Stimulated activated CD8-positive, alpha-beta memory T cell treated with anti-CD3 and anti-CD28 coated beads, Interleukin-15, amount 100 ng/mL, for 24 hours (primary cell): Measurements from ENCODE around the gene ARAP1.

Source experiments
- DNase-seq: peaks from one replicate; pipeline ENCODE4 v3.0.0-alpha.2; 2020; ENCODE audit warnings: low read depth

Gene ARAP1

GRCh38 chr11:72762641-72763304, 10.6 kb upstream of the ARAP1 start:
- DNase-seq, result no peak

GRCh38 chr11:72760539-72761405, 8.6 kb upstream of the ARAP1 start:
- no peak for DNase-seq

- DNase-seq, result no peak
Measured at GRCh38 chr11:72759468-72759985, 7.3 kb upstream of the ARAP1 start.

GRCh38 chr11:72758690-72759389, 6.6 kb upstream of the ARAP1 start:
- no peak for DNase-seq

- DNase-seq, result no peak
Measured at GRCh38 chr11:72758304-72758689, 6.1 kb upstream of the ARAP1 start.

- DNase-seq, result no peak
Measured at GRCh38 chr11:72755713-72756285, 3.6 kb upstream of the ARAP1 start.

GRCh38 chr11:72754544-72755155, 2.4 kb upstream of the ARAP1 start:
- no peak for DNase-seq

- no peak for DNase-seq
Measured at GRCh38 chr11:72754149-72754543, 1.9 kb upstream of the ARAP1 start.

- DNase-seq, result no peak
Measured at GRCh38 chr11:72753341-72754148, 1.3 kb upstream of the ARAP1 start.

DNA sequence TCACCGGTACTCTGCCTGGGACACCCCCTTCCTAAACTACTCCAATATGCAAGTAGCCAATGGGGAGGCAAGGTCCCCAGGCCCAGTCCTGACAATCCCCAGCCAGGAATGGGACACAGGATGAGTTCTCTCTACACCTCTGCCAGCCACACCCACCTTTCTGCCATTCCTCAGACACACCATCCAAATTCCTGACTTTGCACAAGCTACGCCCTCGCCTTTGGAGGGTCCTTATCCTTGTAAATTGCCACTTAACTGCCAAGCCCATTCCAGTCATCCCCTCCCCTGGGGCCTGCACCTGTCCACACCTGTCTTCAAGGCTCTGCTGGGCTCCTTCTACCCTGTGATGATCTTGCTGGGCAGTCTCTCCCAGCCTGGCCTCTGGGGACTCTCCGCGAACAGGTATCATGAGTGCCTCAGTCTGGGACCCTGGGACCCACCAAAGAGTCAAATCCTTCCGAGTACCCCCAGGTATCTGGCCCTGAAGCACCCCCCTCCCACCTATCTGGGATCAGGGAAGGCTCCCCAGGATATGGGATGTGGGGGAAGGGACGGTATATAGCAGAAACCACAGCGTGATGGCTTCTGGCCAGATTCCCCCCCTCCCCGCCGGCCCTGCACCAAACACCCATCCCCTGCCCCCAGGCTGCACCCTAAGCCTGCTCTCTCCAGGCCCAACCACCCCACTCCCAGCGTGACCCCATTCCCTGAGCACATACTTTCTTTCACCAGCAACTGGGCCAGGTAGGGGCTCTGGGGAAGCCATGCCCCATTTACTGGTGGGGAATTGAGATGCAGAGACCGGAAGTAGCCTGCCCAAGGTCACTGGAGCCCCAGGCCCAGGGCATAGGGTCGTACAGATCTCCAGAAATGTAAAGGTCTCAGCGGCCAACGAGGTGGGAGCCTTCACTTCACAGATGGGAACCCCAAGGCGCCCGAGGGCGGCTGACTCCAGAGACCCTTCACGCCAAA, 806 bp downstream of the ARAP1 start:
- no peak for DNase-seq

DNA sequence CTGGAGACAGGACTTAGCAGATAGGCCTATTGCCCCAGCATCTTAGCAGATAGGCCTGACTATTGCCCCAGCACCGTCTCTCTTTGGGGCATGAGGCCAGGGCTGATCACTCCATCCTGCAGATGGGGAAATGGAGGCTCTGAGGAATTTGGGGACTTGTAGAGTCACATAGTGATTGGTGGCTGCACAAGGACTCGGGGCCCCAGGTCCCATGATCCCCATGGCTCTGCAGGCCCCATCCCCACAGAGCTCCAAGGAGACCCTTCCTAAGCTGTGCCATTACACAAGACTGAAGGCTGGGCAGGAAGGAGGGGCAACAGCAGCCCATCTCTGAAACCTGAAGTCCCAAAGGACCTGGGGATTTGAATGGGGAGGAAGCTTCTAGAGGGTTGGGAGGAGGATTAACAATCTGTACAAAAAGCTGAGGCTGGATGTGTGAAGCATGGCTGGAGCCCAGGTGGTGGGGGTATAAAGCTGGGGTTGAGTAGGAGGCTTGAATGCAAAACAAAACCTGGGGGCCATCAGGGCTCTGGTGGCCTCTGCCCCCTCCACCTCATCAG, 1.6 kb downstream of the ARAP1 start:
- DNase-seq, result no peak

GRCh38 chr11:72750086-72750485, 2.1 kb downstream of the ARAP1 start:
- no peak for DNase-seq

DNA sequence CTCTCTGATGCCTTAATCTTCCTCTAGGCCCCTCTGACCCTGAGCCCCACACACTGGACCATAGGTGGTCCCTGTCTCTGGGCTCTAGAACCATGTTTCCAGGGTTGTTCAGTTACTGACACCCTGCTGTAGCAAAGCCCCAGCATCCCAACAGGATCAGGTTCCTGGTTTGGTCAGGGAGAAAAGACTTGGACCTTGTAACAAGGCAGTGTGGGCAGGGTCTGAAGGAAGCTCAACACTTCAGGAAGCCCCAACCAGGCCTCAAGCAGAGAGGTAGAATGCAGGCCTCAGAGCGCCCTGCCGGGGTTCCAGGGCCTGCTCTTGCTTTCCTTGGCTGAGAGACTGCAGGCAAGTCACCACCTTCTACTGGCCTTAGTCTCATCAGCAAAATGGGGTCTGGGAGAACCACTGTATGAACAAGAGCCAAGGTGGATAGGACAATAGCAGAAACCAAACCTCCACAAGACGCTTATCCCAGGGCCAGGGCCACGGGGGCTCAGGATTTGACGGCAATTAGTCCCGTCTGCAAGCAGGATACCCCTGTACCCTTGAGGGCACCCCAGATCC, 4.8 kb downstream of the ARAP1 start:
- no peak for DNase-seq

GRCh38 chr11:72746821-72747220, 5.4 kb downstream of the ARAP1 start:
- no peak for DNase-seq

DNA sequence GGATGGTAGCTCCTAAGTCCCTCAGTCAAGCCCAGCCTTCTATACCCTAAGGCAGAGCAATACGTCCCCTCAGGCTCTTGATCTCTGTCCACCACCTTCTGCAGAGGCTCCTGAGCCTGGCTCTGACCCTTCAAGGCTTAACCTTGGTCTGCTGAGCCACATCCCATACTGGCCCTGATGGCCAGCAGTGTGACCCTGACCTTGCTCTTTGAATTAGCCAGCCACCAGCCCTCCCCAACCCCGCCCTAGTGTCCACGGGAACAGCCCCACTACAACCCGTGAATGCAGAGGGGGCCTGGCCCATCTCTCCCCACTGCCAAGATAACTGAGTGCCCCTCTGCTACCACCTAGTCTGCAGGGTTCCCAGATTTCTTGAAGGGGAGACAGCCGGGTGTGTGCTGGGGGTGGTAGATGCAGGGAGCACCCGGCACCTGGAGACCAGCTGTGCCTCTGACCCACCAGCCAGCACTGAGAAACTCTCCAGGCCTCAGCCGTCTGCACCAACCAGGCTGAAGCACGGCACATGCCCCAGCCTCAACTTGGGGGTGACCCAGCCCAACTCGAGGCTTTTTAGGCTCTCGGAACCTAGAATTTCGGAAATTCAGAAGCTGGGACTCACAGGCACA, 6.2 kb downstream of the ARAP1 start:
- no peak for DNase-seq

DNA sequence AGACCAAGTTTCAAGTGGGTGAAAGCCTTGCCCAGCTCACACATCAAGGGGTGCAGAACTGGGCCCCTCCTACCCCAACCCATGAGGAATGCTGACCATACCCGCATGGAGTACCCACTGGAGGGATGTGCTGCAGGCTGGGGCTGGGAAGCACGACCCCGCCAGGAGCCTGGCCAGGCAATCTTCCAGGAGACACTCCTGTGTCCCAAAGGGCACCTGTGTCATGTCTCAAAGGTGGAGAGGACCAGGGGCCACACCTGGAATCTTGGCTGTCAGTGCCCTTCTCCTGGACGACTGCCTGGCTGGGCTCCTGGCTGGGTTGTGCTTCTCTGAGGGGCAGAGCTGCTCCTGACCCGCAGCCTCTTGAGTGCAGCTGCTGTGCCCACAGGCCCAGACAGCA, 6.7 kb downstream of the ARAP1 start:
- DNase-seq, result no peak

DNA sequence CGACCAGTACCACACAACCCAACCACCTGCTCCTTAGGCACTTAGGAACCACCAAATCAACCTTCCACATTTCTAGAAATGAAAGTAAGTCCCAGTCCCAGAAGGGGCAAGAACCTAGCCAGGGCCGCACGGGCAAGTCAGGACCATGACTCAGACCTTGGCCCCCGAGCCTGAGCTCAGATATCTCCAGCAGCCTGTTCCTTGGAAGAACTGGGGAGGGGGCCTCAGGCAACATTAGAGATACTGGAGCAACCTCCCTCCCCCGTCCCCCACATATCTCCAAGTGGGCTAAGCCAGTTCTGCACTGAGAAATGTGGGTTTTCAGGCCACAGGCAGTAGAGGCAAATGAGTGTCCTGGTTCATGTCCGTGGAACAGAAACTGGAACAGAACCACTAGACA, 7.7 kb downstream of the ARAP1 start:
- no peak for DNase-seq

GRCh38 chr11:72743321-72744221, 8.6 kb downstream of the ARAP1 start:
- DNase-seq, result no peak
